Body of pancreas (tissue), 4 donors: ENCODE data around the gene NDUFS8. TPM values are rescaled to one million over a fixed set of nuclear protein-coding genes. Genes with fewer than 3 reads are reported as not detected.
A peak's percentile ranks its signal among the peaks of the same experiment; 100 is the strongest.

Experiments used
- ATAC-seq: fragments of 150-250 bp; one replicate; pipeline ENCODE4 v1.9.1; 2016
- DNase-seq, 4 donors: peaks; one replicate each; pipeline ENCODE4 v3.0.0-alpha.2; 2019
- H3K27ac ChIP-seq, 4 donors: fragments of 200-600 bp; sonication (generic); 1 replicate in 3 of 4; 2 replicates in 1 of 4; pipeline versions ENCODE4 v1.5.1 to v1.6.1; 2016 to 2019; ENCODE audit warnings: mild to moderate bottlenecking in 1 of 4, mixed read lengths in 1 of 4, moderate library complexity in 1 of 4
- H3K27me3 ChIP-seq, 2 donors: fragments of 200-600 bp; sonication (generic); one replicate each; pipeline ENCODE4 v1.6.0; 2016; ENCODE audit warnings: mild to moderate bottlenecking in 1 of 2
- H3K36me3 ChIP-seq, 2 donors: fragments of 200-600 bp; sonication (generic); replicated peaks in 1 of 2; 2 replicates each; pipeline ENCODE4 v1.5.1; 2016; ENCODE audit warnings: low read depth in 2 of 2; ENCODE audit not compliant: insufficient read depth in 1 of 2
- H3K4me1 ChIP-seq: fragments of 200-600 bp; sonication (generic); one replicate; pipeline ENCODE4 v1.6.0; 2016
- H3K4me3 ChIP-seq, 2 donors: fragments of 200-600 bp; sonication (generic); 1 replicate in 1 of 2; 2 replicates in 1 of 2; pipeline ENCODE4 v1.5.1; 2016 to 2019
- H3K9me3 ChIP-seq, 3 donors: fragments of 200-600 bp; sonication (generic); 1 replicate in 2 of 3; 2 replicates in 1 of 3; pipeline ENCODE4 v1.5.1; 2016
- CTCF ChIP-seq, 7 experiments: fragments of 450-650 bp in 4 of 7; fragments of 200-600 bp in 3 of 7; sonication (generic) in 3 of 7; IDR thresholded peaks; one replicate each; pipeline ENCODE4 v1.5.1; 2016 to 2019; ENCODE audit warnings: antibody characterized with exemption in 7 of 7
- POLR2A ChIP-seq, 3 donors: fragments of 450-650 bp; IDR thresholded peaks; one replicate each; pipeline ENCODE4 v1.6.1; 2016; ENCODE audit warnings: antibody characterized with exemption in 3 of 3, mild to moderate bottlenecking in 2 of 3
- WGBS, 2 donors: methylation state at CpG; one replicate each; pipeline ENCODE4 v1.1.5; 2017; 5-methylcytosine and 5-hydroxymethylcytosine counted together
- intact Hi-C: fragments of 100-400 bp; cut with DNase I; formaldehyde crosslinking; loops from one replicate; pipeline ENCODE4 v1.15.1; 2023
- total RNA-seq, 2 donors: library from RNA; depleted of rRNA; stranded (reverse); fragments of >200 nt; gene quantifications; one replicate each; pipeline ENCODE4 v1.1.0, GENCODE V29; 2016

Gene NDUFS8
- total RNA-seq, 2 donors from 2014 or later, result 108 to 109 TPM

GRCh38 chr11:68026391-68027105, 3.9 kb upstream of the NDUFS8 start:
- TF ChIP-seq POLR2A (IDR thresholded peaks at IDR 0.05), result no peak
- no peak for TF ChIP-seq CTCF (IDR thresholded peaks at IDR 0.05)
- DNase-seq (no peak), ATAC-seq (no peak)
- Histone ChIP-seq H3K4me1 (peaks cover 12% of the 10 kb centered on the region), H3K4me3 (no peak overlapping the region), H3K36me3 (no peaks in the 10 kb centered on the region), H3K27ac (no peak overlapping the region), H3K27me3 (no peaks in the 10 kb centered on the region), H3K9me3 (no peaks in the 10 kb centered on the region)
- WGBS, 2 donors, result 85 to 94% methylated on average over 7 to 13 of the region's 18 CpGs
- intact Hi-C loops, result no loop called here

- no peak for DNase-seq
- TF ChIP-seq CTCF (IDR thresholded peaks at IDR 0.05) (no peak), POLR2A (IDR thresholded peaks at IDR 0.05) (no peak)
- Histone ChIP-seq H3K9me3 (no peaks in the 10 kb centered on the region), H3K36me3 (no peaks in the 10 kb centered on the region), H3K4me1 (peaks cover 23% of the 10 kb centered on the region), H3K27me3 (no peaks in the 10 kb centered on the region), H3K27ac (no peak overlapping the region), H3K4me3 (no peak overlapping the region)
- intact Hi-C loops, result no loop called here
- WGBS, 2 donors, result 80 to 90% methylated on average over 1 to 20 of the region's 21 CpGs
- ATAC-seq, result no peak
Observed at GRCh38 chr11:68027667-68028066, 2.8 kb upstream of the NDUFS8 start.

GRCh38 chr11:68028802-68029545, 1.5 kb upstream of the NDUFS8 start:
- no peaks in the 10 kb centered on the region for H3K36me3 ChIP-seq
- H3K9me3 ChIP-seq, result no peaks in the 10 kb centered on the region
- no peak for TF ChIP-seq CTCF (IDR thresholded peaks at IDR 0.05)
- no peak for TF ChIP-seq POLR2A (IDR thresholded peaks at IDR 0.05)
- H3K27me3 ChIP-seq, result no peaks in the 10 kb centered on the region
- ATAC-seq (no peak), DNase-seq (no peak)
- 87% methylated on average over 11 to 12 of the region's 12 CpGs for WGBS, 2 donors
- intact Hi-C loops, result no loop called here
- H3K4me3 ChIP-seq, result no peak overlapping the region
- no peak overlapping the region for H3K27ac ChIP-seq
- H3K4me1 ChIP-seq, result peaks cover 33% of the 10 kb centered on the region

GRCh38 chr11:68031144-68031464, 623 bp downstream of the NDUFS8 start:
- no peaks in the 10 kb centered on the region for H3K27me3 ChIP-seq
- H3K4me3 ChIP-seq, result peak overlapping the region; percentile 60 to 72
- H3K36me3 ChIP-seq, result no peaks in the 10 kb centered on the region
- peak overlapping the region; percentile 77 to 92 (median 86) for H3K27ac ChIP-seq
- no peaks in the 10 kb centered on the region for H3K9me3 ChIP-seq
- TF ChIP-seq POLR2A (IDR thresholded peaks at IDR 0.05) (no peak), CTCF (IDR thresholded peaks at IDR 0.05) (no peak)
- intact Hi-C loops, result no loop called here
- ATAC-seq, result peak; percentile 8
- H3K4me1 ChIP-seq, result peaks cover 36% of the 10 kb centered on the region
- DNase-seq, result no peak
- WGBS, 2 donors, result 11 to 12% methylated on average over 7 to 10 of the region's 10 CpGs
